Tibial artery (tissue), 4 donors: ENCODE results near the gene C1D.

Experiments used
- DNase-seq, 2 donors: peaks; one replicate each; pipeline ENCODE4 v3.0.0-alpha.2; 2019
- H3K27ac ChIP-seq, 2 donors: fragments of 200-600 bp; sonication (generic) in 1 of 2; 1 replicate in 1 of 2; 2 replicates in 1 of 2; pipeline ENCODE4 v1.5.1; 2018 to 2019; ENCODE audit warnings: mild to moderate bottlenecking in 1 of 2
- H3K27me3 ChIP-seq, 2 donors: fragments of 200-600 bp; sonication (generic) in 1 of 2; one replicate each; pipeline versions ENCODE4 v1.5.1 to v1.6.0; 2016 to 2019
- H3K36me3 ChIP-seq, 3 donors: fragments of 200-600 bp; sonication (generic) in 2 of 3; one replicate each; pipeline ENCODE4 v1.5.1; 2016 to 2019; ENCODE audit warnings: mild to moderate bottlenecking in 2 of 3
- H3K4me1 ChIP-seq, 4 donors: fragments of 200-600 bp; sonication (generic) in 2 of 4; 1 replicate in 3 of 4; 2 replicates in 1 of 4; pipeline ENCODE4 v1.5.1; 2016 to 2019
- H3K4me3 ChIP-seq, 2 donors: fragments of 200-600 bp; sonication (generic) in 1 of 2; 1 replicate in 1 of 2; 2 replicates in 1 of 2; pipeline ENCODE4 v1.5.1; 2018 to 2019; ENCODE audit warnings: mild to moderate bottlenecking in 2 of 2
- H3K9me3 ChIP-seq, 3 donors: fragments of 200-600 bp; sonication (generic) in 1 of 3; one replicate each; pipeline ENCODE4 v1.5.1; 2016 to 2019
- CTCF ChIP-seq, 2 experiments: fragments of 200-600 bp in 1 of 2; fragments of 450-650 bp in 1 of 2; IDR thresholded peaks; one replicate each; pipeline ENCODE4 v1.5.1; 2017 to 2019; ENCODE audit warnings: antibody characterized with exemption in 2 of 2, mild to moderate bottlenecking in 1 of 2, moderate library complexity in 1 of 2
- intact Hi-C: fragments of 100-400 bp; cut with DNase I; formaldehyde crosslinking; loops from one replicate; pipeline ENCODE4 v1.15.0; 2023; ENCODE audit warnings: low total_unique reads

Gene C1D

GRCh38 chr2:68044099-68044498 is 18.7 kb downstream of the C1D start:
- no peak for TF ChIP-seq CTCF (IDR thresholded peaks at IDR 0.05)
- DNase-seq: no peak
- Histone ChIP-seq H3K4me1 (peaks cover 0 to 11% (median 0%) of the 10 kb centered on the region in 4 donors), H3K9me3 (no peaks in the 10 kb centered on the region), H3K36me3 (peaks cover 11 to 16% (median 16%) of the 10 kb centered on the region in 3 donors), H3K4me3 (no peak overlapping the region), H3K27ac (no peak overlapping the region), H3K27me3 (no peaks in the 10 kb centered on the region)
- intact Hi-C loops: no loop called here

GRCh38 chr2:68043695-68044094 is 19.1 kb downstream of the C1D start:
- no peaks in the 10 kb centered on the region for H3K27me3 ChIP-seq
- H3K4me3 ChIP-seq: no peak overlapping the region
- peaks cover 11 to 16% (median 16%) of the 10 kb centered on the region in 3 donors for H3K36me3 ChIP-seq
- no peak for TF ChIP-seq CTCF (IDR thresholded peaks at IDR 0.05)
- H3K4me1 ChIP-seq: peaks cover 0 to 7% (median 0%) of the 10 kb centered on the region in 4 donors
- no peaks in the 10 kb centered on the region for H3K9me3 ChIP-seq
- DNase-seq: no peak
- H3K27ac ChIP-seq: no peak overlapping the region
- intact Hi-C loops: no loop called here

- Histone ChIP-seq H3K36me3 (peaks cover 11 to 16% (median 16%) of the 10 kb centered on the region in 3 donors), H3K4me3 (no peak overlapping the region), H3K4me1 (peaks cover 0 to under 1% (median 0%) of the 10 kb centered on the region in 4 donors), H3K27me3 (no peaks in the 10 kb centered on the region), H3K9me3 (no peaks in the 10 kb centered on the region), H3K27ac (no peak overlapping the region)
- no peak for DNase-seq
- TF ChIP-seq CTCF (IDR thresholded peaks at IDR 0.05): no peak
- intact Hi-C loops: no loop called here
These were observed 19.8 kb downstream of the C1D start for GRCh38 chr2:68043032-68043431.

GRCh38 chr2:68041704-68042245 is 21.0 kb downstream of the C1D start:
- no peaks in the 10 kb centered on the region for H3K4me1 ChIP-seq
- H3K9me3 ChIP-seq: no peaks in the 10 kb centered on the region
- H3K27ac ChIP-seq: no peak overlapping the region
- H3K27me3 ChIP-seq: no peaks in the 10 kb centered on the region
- TF ChIP-seq CTCF (IDR thresholded peaks at IDR 0.05): no peak
- H3K36me3 ChIP-seq: peaks cover 11 to 16% (median 16%) of the 10 kb centered on the region in 3 donors
- DNase-seq: no peak
- no peak overlapping the region for H3K4me3 ChIP-seq
- intact Hi-C loops: no loop called here

GRCh38 chr2:68040078-68040477 is 22.7 kb downstream of the C1D start:
- Histone ChIP-seq H3K36me3 (peaks cover 4 to 16% (median 11%) of the 10 kb centered on the region in 3 donors), H3K9me3 (no peaks in the 10 kb centered on the region), H3K27me3 (no peaks in the 10 kb centered on the region), H3K27ac (no peak overlapping the region), H3K4me1 (no peaks in the 10 kb centered on the region), H3K4me3 (no peak overlapping the region)
- TF ChIP-seq CTCF (IDR thresholded peaks at IDR 0.05): no peak
- DNase-seq: no peak
- intact Hi-C loops: no loop called here

GRCh38 chr2:68039317-68039716 is 23.5 kb downstream of the C1D start:
- Histone ChIP-seq H3K4me3 (no peak overlapping the region), H3K9me3 (no peaks in the 10 kb centered on the region), H3K27ac (no peak overlapping the region), H3K36me3 (peaks cover 0 to 13% (median 7%) of the 10 kb centered on the region in 3 donors), H3K27me3 (no peaks in the 10 kb centered on the region), H3K4me1 (no peaks in the 10 kb centered on the region)
- no peak for DNase-seq
- intact Hi-C loops: loop anchor here (10.0 kb wide), 1 partner anchor 1605 kb away; the partner anchor contains the start of gene MEIS1
- TF ChIP-seq CTCF (IDR thresholded peaks at IDR 0.05): no peak
